ENCODE results near the gene OTC. TPM values are rescaled to one million over a fixed set of nuclear protein-coding genes. Genes with fewer than 3 reads are reported as not detected.

The OTC gene
- total RNA-seq, 1 donor from 2014 or later: not detected

GRCh38 chrX:38462257-38462656 lies 109.9 kb downstream of the OTC start:
- Mint-ChIP-seq H3K4me1 (no peaks in the 10 kb centered on the region), H3K27me3 (no peaks in the 10 kb centered on the region), H3K4me3 (no peak overlapping the region), H3K36me3 (ENCODE audit: low read depth) (no peaks in the 10 kb centered on the region), H3K27ac (no peak overlapping the region), H3K9me3 (no peaks in the 10 kb centered on the region)
- DNase-seq: no peak
- intact Hi-C loops (cut with micrococcal nuclease): no loop called here

GRCh38 chrX:38465686-38466085 lies 113.3 kb downstream of the OTC start:
- H3K4me3 Mint-ChIP-seq: no peak overlapping the region
- no peak overlapping the region for H3K27ac Mint-ChIP-seq
- intact Hi-C loops (cut with micrococcal nuclease): no loop called here
- no peaks in the 10 kb centered on the region for H3K27me3 Mint-ChIP-seq
- H3K9me3 Mint-ChIP-seq: no peaks in the 10 kb centered on the region
- H3K36me3 Mint-ChIP-seq (ENCODE audit: low read depth): no peaks in the 10 kb centered on the region
- DNase-seq: no peak
- no peaks in the 10 kb centered on the region for H3K4me1 Mint-ChIP-seq

- no peak overlapping the region for H3K4me3 Mint-ChIP-seq
- no peaks in the 10 kb centered on the region for H3K9me3 Mint-ChIP-seq
- DNase-seq: no peak
Measured at GRCh38 chrX:38468563-38469157, 116.3 kb downstream of the OTC start.

More at GRCh38 chrX:38468563-38469157, 116.3 kb downstream of the OTC start:
- Mint-ChIP-seq H3K4me1 (no peaks in the 10 kb centered on the region), H3K36me3 (ENCODE audit: low read depth) (no peaks in the 10 kb centered on the region), H3K27ac (no peak overlapping the region), H3K27me3 (no peaks in the 10 kb centered on the region)
- intact Hi-C loops (cut with micrococcal nuclease): no loop called here

Other genes starting within 250 kb of the OTC start
- not detected in 2 replicates for gene SRPX, start 131.7 kb upstream of the OTC start, total RNA-seq
- 7.7 and 8.6 TPM in 2 replicates for gene RPGR, start 25.1 kb upstream of the OTC start, total RNA-seq
- 0.19 TPM in 1 of 2 replicates, not detected in the other for gene TSPAN7, start 208.9 kb downstream of the OTC start, total RNA-seq